ENCODE results near the gene FBL. TPM values are rescaled to one million over a fixed set of nuclear protein-coding genes. Genes with fewer than 3 reads are reported as not detected.
"Not testable (repeated sequence)": the region's sequence is repeated elsewhere in the genome, so short reads cannot be mapped to it uniquely, and the experiment has no call there.

Gene FBL
- 420 and 482 TPM in 2 replicates for total RNA-seq

DNA sequence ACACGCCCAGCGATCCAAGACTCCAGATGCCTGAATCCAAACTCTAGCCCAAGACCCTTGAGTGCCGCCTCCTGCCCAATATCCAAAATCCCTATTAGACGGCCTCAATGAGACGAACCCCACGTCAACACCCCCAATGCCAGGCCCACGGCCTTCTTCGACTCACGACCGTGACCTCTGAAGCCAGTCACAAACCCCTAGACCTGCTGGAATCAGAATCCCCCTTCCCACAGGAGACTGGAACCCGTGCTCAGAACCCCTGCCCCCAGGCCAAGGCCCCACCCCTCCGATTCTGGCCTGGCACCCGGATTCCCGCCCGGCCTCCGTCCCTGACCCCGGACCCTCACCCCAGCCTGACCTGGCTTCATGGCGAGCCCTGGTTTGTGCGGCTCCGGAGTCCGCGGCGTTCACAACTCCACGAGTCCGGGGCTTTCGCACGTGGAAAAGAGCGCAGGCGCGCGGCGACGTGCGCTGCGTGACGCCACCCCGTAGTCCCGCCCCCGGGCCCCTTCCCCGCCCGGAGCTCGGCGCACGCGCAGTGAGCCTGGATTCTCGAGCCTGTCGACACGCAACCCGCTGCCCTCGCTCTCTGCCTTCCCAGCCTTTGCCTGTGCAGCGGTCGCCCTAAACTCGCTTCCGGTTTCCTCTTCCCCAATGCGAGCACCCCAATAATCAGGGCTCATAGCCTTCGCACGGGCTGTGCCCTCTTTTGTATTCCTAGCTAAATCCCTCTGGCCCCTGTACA, at the start of gene FBL:
FBL (minus strand) TSS at position 447 of the 745 bp plus-strand sequence; CDS start at position 368, 79 bp downstream.
- Mint-ChIP-seq H3K36me3 (ENCODE audit: low read depth) (peaks cover 9% of the 10 kb centered on the region), H3K4me1 (peaks cover 45% of the 10 kb centered on the region), H3K4me3 (peak within 1 kb of the TSS; percentile 93), H3K9me3 (no peaks in the 10 kb centered on the region), H3K27me3 (no peaks in the 10 kb centered on the region), H3K27ac (peak within 1 kb of the TSS; percentile 93)
- ChIA-PET CTCF (interaction anchor here (1.2 to 5.5 kb wide), 5 partner anchors 12 to 124 kb away, joined by 3 to 90 read pairs (median 7); partner anchors contain the start of genes DYRK1B and PSMC4), POLR2A (interaction anchor here (0.5 to 4.2 kb wide), 12 partner anchors 12 to 932 kb away, joined by 3 to 63 read pairs (median 4); partner anchors contain the start of genes DYRK1B, PSMC4, RAB4B and RPS16)
- intact Hi-C loops (cut with micrococcal nuclease): loop anchor here (1.0 to 2.0 kb wide), 4 partner anchors 13 to 125 kb away; partner anchors contain the start of gene PSMC4
- DNase-seq (peak; percentile 98), ATAC-seq (ENCODE audit: low read depth) (peak; percentile 94)
- TF ChIP-seq CTCF (IDR thresholded peaks at IDR 0.05): no peak

DNA sequence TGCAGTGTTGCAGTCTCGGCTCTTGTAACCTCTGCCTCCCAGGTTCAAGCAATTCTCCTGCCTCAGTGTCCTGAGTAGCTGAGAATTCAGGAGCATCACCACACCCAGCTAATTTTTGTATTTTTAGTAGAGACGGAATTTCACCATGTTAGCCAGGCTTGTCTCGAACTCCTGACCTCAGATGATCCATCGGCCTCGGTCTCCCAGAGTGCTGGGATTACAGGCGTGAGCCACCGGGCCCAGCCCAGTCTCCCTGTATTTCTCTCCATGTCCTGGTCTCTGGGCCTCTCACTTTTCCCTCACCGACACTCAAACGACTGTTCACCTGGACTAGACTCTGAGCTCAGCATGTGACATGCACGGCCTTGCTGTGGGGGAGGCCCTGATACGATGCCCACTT, 48.9 kb upstream of the FBL start:
- H3K4me1 Mint-ChIP-seq; DNase-seq; intact Hi-C loops (cut with micrococcal nuclease); H3K9me3 Mint-ChIP-seq; H3K4me3 Mint-ChIP-seq; POLR2A ChIA-PET; H3K36me3 Mint-ChIP-seq (ENCODE audit: low read depth); ATAC-seq (ENCODE audit: low read depth); H3K27ac Mint-ChIP-seq; H3K27me3 Mint-ChIP-seq: not testable (repeated sequence)
- CTCF ChIA-PET: interaction anchor here (1.6 kb wide), 1 partner anchor 75 kb away, joined by 6 read pairs; the partner anchor contains the start of gene PSMC4

DNA sequence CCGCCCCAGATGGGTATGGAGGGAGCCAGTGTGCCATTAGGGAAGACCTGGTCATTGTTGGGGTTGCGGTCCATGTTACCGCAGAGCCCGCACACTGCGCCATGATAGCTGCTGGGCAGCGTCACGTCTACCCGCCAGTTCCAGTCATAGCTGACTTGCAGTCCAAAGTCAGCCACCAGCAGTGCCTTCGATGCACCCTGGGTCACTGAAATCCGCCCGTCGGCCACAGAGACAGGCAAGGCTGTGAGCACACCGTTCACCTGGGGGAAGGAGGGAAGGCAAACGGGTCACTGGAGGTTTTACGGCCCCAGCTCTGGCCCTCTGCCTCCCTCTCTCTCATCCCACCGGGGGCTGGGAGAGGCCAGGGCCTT, 48.0 kb upstream of the FBL start:
- intact Hi-C loops (cut with micrococcal nuclease): loop anchor here (5.0 kb wide), 1 partner anchor 78 kb away; the partner anchor contains the start of gene PSMC4
- H3K4me3 Mint-ChIP-seq; H3K36me3 Mint-ChIP-seq (ENCODE audit: low read depth); H3K4me1 Mint-ChIP-seq; H3K27ac Mint-ChIP-seq; H3K27me3 Mint-ChIP-seq; POLR2A ChIA-PET; H3K9me3 Mint-ChIP-seq; DNase-seq; ATAC-seq (ENCODE audit: low read depth): not testable (repeated sequence)
- CTCF ChIA-PET: interaction anchor here (1.6 kb wide), 1 partner anchor 76 kb away, joined by 6 read pairs; the partner anchor contains the start of gene PSMC4

- intact Hi-C loops (cut with micrococcal nuclease): loop anchor here (5.0 kb wide), 1 partner anchor 79 kb away; the partner anchor contains the start of gene PSMC4
- H3K4me3 Mint-ChIP-seq; H3K4me1 Mint-ChIP-seq; H3K27me3 Mint-ChIP-seq; H3K9me3 Mint-ChIP-seq; H3K36me3 Mint-ChIP-seq (ENCODE audit: low read depth); DNase-seq; POLR2A ChIA-PET; ATAC-seq (ENCODE audit: low read depth); H3K27ac Mint-ChIP-seq: not testable (repeated sequence)
- CTCF ChIA-PET: interaction anchor here (0.9 kb wide), 1 partner anchor 77 kb away, joined by 4 read pairs; the partner anchor contains the start of gene PSMC4
Observed at GRCh38 chr19:39893366-39894235, 47.4 kb upstream of the FBL start.

DNA sequence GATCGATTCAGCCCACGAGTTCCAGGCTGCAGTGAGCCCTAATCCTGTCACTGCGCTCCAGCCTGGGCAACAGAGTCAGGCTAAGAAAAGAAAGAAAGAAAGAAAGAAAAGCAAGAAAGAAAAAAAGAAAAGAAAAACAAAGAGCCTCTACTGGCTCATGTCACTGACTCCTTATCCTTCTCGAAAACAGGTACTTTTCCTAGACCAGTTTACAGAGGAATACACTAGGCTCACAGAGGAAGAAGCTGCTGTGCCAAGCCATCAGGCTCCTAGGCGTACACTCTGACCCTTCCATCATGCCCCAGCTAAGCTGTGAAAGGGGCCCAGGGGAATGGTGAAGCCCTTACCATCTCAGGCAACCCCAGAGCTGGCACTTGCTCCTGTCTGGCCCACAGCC, 46.3 kb upstream of the FBL start:
- not testable (repeated sequence) for H3K9me3 Mint-ChIP-seq

DNA sequence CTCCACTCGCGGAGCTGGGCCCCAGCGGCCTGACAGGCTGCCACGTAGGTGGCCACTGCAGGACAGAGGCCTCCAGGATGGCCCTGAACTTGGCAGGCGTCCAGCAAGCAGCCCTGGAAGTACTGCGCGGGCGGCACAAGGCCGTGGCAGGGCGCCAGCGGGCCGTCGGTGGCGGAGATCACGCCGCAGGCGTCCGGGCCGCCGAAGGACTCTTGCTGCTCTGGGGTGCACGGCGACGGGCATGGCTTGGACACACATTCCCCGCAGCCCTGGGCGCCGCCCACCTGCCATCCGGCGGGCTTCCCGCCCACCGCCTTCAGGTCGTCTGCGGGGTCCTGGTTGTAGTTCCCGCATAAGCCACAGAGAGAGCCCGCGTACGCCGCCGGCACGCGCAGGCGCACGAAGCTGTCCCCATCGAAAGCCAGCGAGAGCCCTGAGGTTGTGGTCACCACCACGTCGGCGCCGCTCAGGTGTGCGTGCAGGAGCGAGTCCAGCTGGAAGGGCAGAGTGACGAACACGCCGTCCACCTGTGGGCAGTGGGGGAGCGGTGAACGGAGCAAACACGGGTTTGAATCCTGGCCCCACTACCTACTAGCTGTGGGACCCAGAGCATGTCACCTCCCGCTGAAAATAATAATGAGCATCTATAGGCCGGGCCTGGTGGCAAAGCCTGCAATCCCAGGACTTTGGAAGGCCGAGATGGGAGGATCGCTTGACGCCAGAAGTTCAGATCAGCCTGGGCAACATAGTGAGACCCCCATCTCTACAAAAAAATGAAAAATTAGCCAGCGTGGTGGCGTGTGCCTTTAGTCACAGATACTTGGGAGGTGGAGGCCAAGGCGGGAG, 45.7 kb upstream of the FBL start:
- H3K4me3 Mint-ChIP-seq; H3K4me1 Mint-ChIP-seq; CTCF ChIA-PET; DNase-seq; H3K36me3 Mint-ChIP-seq (ENCODE audit: low read depth); H3K9me3 Mint-ChIP-seq; H3K27me3 Mint-ChIP-seq; ATAC-seq (ENCODE audit: low read depth); H3K27ac Mint-ChIP-seq: not testable (repeated sequence)
- intact Hi-C loops (cut with micrococcal nuclease): loop anchor here (5.0 kb wide), 1 partner anchor 80 kb away; the partner anchor contains the start of gene PSMC4
- POLR2A ChIA-PET: interaction anchor here (0.7 to 1.1 kb wide), 3 partner anchors 41 to 1661 kb away, joined by 3 to 5 read pairs (median 4); partner anchors contain the start of gene PSMC4

More for the DNA sequence above, 46.3 kb upstream of the FBL start:
- H3K4me1 Mint-ChIP-seq; DNase-seq; CTCF ChIA-PET; H3K36me3 Mint-ChIP-seq (ENCODE audit: low read depth); ATAC-seq (ENCODE audit: low read depth); H3K27ac Mint-ChIP-seq; H3K4me3 Mint-ChIP-seq; H3K27me3 Mint-ChIP-seq; POLR2A ChIA-PET: not testable (repeated sequence)
- intact Hi-C loops (cut with micrococcal nuclease): loop anchor here (5.0 kb wide), 1 partner anchor 80 kb away; the partner anchor contains the start of gene PSMC4
